SU-DHL-6 (cell line): ENCODE results near the gene TEKT3.

Source experiments
- H2AFZ ChIP-seq: fragments of 200-600 bp; sonication (generic); 2 replicates; pipeline ENCODE4 v1.6.1; 2014; ENCODE audit warnings: low read depth, mild to moderate bottlenecking, moderate library complexity, mixed read lengths, antibody characterized with exemption, low read length; ENCODE audit not compliant: severe bottlenecking
- H3F3A ChIP-seq: fragments of 200-600 bp; shearing (Covaris generic); 2 replicates; pipeline ENCODE4 v1.6.0; 2016; ENCODE audit warnings: antibody characterized with exemption, mild to moderate bottlenecking; ENCODE audit not compliant: insufficient read depth
- H3K27ac ChIP-seq: fragments of 200-600 bp; sonication (generic); 2 replicates; pipeline ENCODE4 v1.5.1; 2016; ENCODE audit warnings: low read depth, mild to moderate bottlenecking, low read length, moderate library complexity, mixed read lengths
- H3K27me3 ChIP-seq: fragments of 200-600 bp; sonication (generic), shearing (Covaris generic); 2 replicates; pipeline ENCODE4 v1.6.0; 2014; ENCODE audit warnings: mild to moderate bottlenecking, low read length
- H3K36me3 ChIP-seq: fragments of 200-600 bp; sonication (generic); 2 replicates; pipeline ENCODE4 v1.6.1; 2014; ENCODE audit warnings: mild to moderate bottlenecking, low read length, mixed read lengths
- H3K4me2 ChIP-seq: fragments of 300-600, 200-600 bp; shearing (Covaris generic), sonication (generic); 2 replicates; pipeline ENCODE4 v1.6.0; 2014; ENCODE audit warnings: low read length, low read depth, mild to moderate bottlenecking; ENCODE audit not compliant: poor library complexity, severe bottlenecking
- H3K4me3 ChIP-seq: fragments of 200-600 bp; sonication (generic); 2 replicates; pipeline ENCODE4 v1.5.1; 2014; ENCODE audit warnings: antibody characterized with exemption, low read length, mild to moderate bottlenecking, mixed read lengths; ENCODE audit not compliant: insufficient read depth, poor library complexity, severe bottlenecking
- H3K79me2 ChIP-seq: fragments of 200-600 bp; sonication (generic); 2 replicates; pipeline ENCODE4 v1.6.1; 2014; ENCODE audit warnings: mild to moderate bottlenecking, low read length, moderate library complexity; ENCODE audit not compliant: insufficient read depth
- H3K9ac ChIP-seq: fragments of 200-600 bp; sonication (generic); 2 replicates; pipeline ENCODE4 v1.7.0; 2014; ENCODE audit warnings: mild to moderate bottlenecking, low read length
- H3K9me2 ChIP-seq: fragments of 200-600 bp; sonication (generic); replicated peaks from 2 replicates; pipeline ENCODE4 v1.6.1; 2014; ENCODE audit warnings: low read length; ENCODE audit not compliant: insufficient read depth
- H3K9me3 ChIP-seq: fragments of 200-600 bp; sonication (generic); 2 replicates; pipeline ENCODE4 v1.6.1; 2014; ENCODE audit warnings: low read length, mixed read lengths; ENCODE audit not compliant: insufficient read depth
- H4K20me1 ChIP-seq: fragments of 200-600 bp; sonication (generic); 2 replicates; pipeline ENCODE4 v1.6.1; 2014; ENCODE audit warnings: low read depth, mild to moderate bottlenecking, antibody characterized with exemption, low read length, moderate library complexity, mixed read lengths
- CTCF ChIP-seq: fragments of 200-600 bp; sonication (generic); IDR thresholded peaks from one replicate; pipeline ENCODE4 v1.5.1; 2017; ENCODE audit warnings: antibody characterized with exemption, mild to moderate bottlenecking, low read length, moderate library complexity; ENCODE audit not compliant: insufficient read depth, poor library complexity, severe bottlenecking
- EZH2phosphoT487 ChIP-seq: fragments of 200-600 bp; sonication (generic), shearing (Covaris generic); conservative IDR thresholded peaks from 2 replicates; pipeline ENCODE4 v1.6.1; 2018; ENCODE audit warnings: mild to moderate bottlenecking, antibody characterized with exemption, low read length, moderate library complexity, mixed read lengths

TEKT3 gene

GRCh38 chr17:15268461-15268860 is 72.9 kb downstream of the TEKT3 start:
- H3K9me2 ChIP-seq, result no peaks in the 10 kb centered on the region
- no peaks in the 10 kb centered on the region for H3K9me3 ChIP-seq
- no peak overlapping the region for H2AFZ ChIP-seq
- no peaks in the 10 kb centered on the region for H3F3A ChIP-seq
- no peak for TF ChIP-seq EZH2phosphoT487
- TF ChIP-seq CTCF, result no peak
- H3K9ac ChIP-seq, result no peak overlapping the region
- H3K36me3 ChIP-seq, result no peaks in the 10 kb centered on the region
- no peaks in the 10 kb centered on the region for H3K27me3 ChIP-seq
- no peak overlapping the region for H3K27ac ChIP-seq
- no peaks in the 10 kb centered on the region for H3K79me2 ChIP-seq
- H4K20me1 ChIP-seq, result no peaks in the 10 kb centered on the region
- H3K4me2 ChIP-seq, result no peak overlapping the region
- H3K4me3 ChIP-seq, result no peak overlapping the region

GRCh38 chr17:15267996-15268395 is 73.4 kb downstream of the TEKT3 start:
- no peaks in the 10 kb centered on the region for H3K27me3 ChIP-seq
- H3K4me2 ChIP-seq, result no peak overlapping the region
- TF ChIP-seq EZH2phosphoT487, result no peak
- no peak for TF ChIP-seq CTCF
- H3K27ac ChIP-seq, result no peak overlapping the region
- no peaks in the 10 kb centered on the region for H4K20me1 ChIP-seq
- H3K36me3 ChIP-seq, result no peaks in the 10 kb centered on the region
- no peak overlapping the region for H3K9ac ChIP-seq
- H3K4me3 ChIP-seq, result no peak overlapping the region
- H3K9me3 ChIP-seq, result no peaks in the 10 kb centered on the region
- H3K79me2 ChIP-seq, result no peaks in the 10 kb centered on the region
- H3F3A ChIP-seq, result no peaks in the 10 kb centered on the region
- H3K9me2 ChIP-seq, result no peaks in the 10 kb centered on the region
- no peak overlapping the region for H2AFZ ChIP-seq

GRCh38 chr17:15266325-15267125 is 74.9 kb downstream of the TEKT3 start:
- no peak for TF ChIP-seq EZH2phosphoT487
- no peak for TF ChIP-seq CTCF
- Histone ChIP-seq H3K4me3 (no peak overlapping the region), H3K27ac (no peak overlapping the region), H3K36me3 (no peaks in the 10 kb centered on the region), H4K20me1 (no peaks in the 10 kb centered on the region), H3K9me3 (no peaks in the 10 kb centered on the region), H3K9ac (no peak overlapping the region), H3K4me2 (no peak overlapping the region), H3F3A (no peaks in the 10 kb centered on the region), H2AFZ (no peak overlapping the region), H3K9me2 (no peaks in the 10 kb centered on the region), H3K79me2 (no peaks in the 10 kb centered on the region), H3K27me3 (no peaks in the 10 kb centered on the region)
